DND-41 (cell line): ENCODE results near the gene BTK.

ENCODE experiments used
- ATAC-seq: fragments of 200-7000 bp; cut with Tn5 transposase; 3 replicates; pipeline ENCODE4 v1.9.1; 2021; ENCODE audit warnings: low read depth; ENCODE audit not compliant: insufficient read depth
- DNase-seq: peaks from one replicate; pipeline ENCODE4 v3.0.0-alpha.2; 2020
- H2AFZ ChIP-seq: 2 replicates; pipeline ENCODE4 v1.6.0; 2012; ENCODE audit warnings: low read depth, low read length
- H3K27ac ChIP-seq: 2 replicates; pipeline ENCODE4 v1.5.1; 2012; ENCODE audit warnings: low read length, inconsistent platforms
- H3K27me3 ChIP-seq: fragments of 200-600 bp; sonication (generic); 2 replicates; pipeline ENCODE4 v1.6.0; 2012; ENCODE audit warnings: low read length, mild to moderate bottlenecking, inconsistent platforms; ENCODE audit not compliant: insufficient read depth, poor library complexity
- H3K36me3 ChIP-seq: 2 replicates; pipeline ENCODE4 v1.5.1; 2012; ENCODE audit warnings: low read length, inconsistent platforms; ENCODE audit not compliant: insufficient read depth
- H3K4me1 ChIP-seq: 2 replicates; pipeline ENCODE4 v1.5.1; 2012; ENCODE audit warnings: mild to moderate bottlenecking, low read length; ENCODE audit not compliant: insufficient read depth
- H3K4me2 ChIP-seq: 2 replicates; pipeline ENCODE4 v1.6.0; 2012; ENCODE audit warnings: mild to moderate bottlenecking, moderate library complexity, low read length, inconsistent platforms; ENCODE audit not compliant: insufficient read depth
- H3K4me3 ChIP-seq, 2 experiments: fragments of 200-600 bp in 1 of 2; shearing (Covaris generic) in 1 of 2; 2 replicates each; pipeline ENCODE4 v1.5.1; 2012 to 2016; ENCODE audit warnings: inconsistent platforms in 2 of 2, low read length in 2 of 2, mild to moderate bottlenecking in 2 of 2, low read depth in 1 of 2, moderate library complexity in 1 of 2
- H3K79me2 ChIP-seq: 2 replicates; pipeline ENCODE4 v1.6.0; 2012; ENCODE audit warnings: low read length, inconsistent platforms; ENCODE audit not compliant: insufficient read depth
- H3K9ac ChIP-seq: 2 replicates; pipeline ENCODE4 v1.6.0; 2012; ENCODE audit warnings: low read depth, mild to moderate bottlenecking, inconsistent platforms, low read length, moderate library complexity
- H3K9me3 ChIP-seq: 2 replicates; pipeline ENCODE4 v1.5.1; 2012; ENCODE audit warnings: low read length, moderate library complexity, mild to moderate bottlenecking, inconsistent platforms; ENCODE audit not compliant: insufficient read depth, severe bottlenecking
- H4K20me1 ChIP-seq: 2 replicates; pipeline ENCODE4 v1.6.0; 2012; ENCODE audit warnings: low read length; ENCODE audit not compliant: insufficient read depth
- CTCF ChIP-seq: IDR thresholded peaks from 2 replicates; pipeline ENCODE4 v1.5.1; 2012; ENCODE audit warnings: borderline replicate concordance, low read length, moderate library complexity, mild to moderate bottlenecking; ENCODE audit not compliant: poor library complexity, severe bottlenecking; ENCODE audit errors: extremely low read depth
- EZH2 ChIP-seq: IDR thresholded peaks from 3 replicates; pipeline ENCODE4 v1.6.1; 2012; ENCODE audit warnings: borderline replicate concordance, low read depth, mild to moderate bottlenecking, moderate library complexity, low read length, inconsistent platforms; ENCODE audit not compliant: severe bottlenecking

BTK gene

GRCh38 chrX:101388604-101389003 is 2.6 kb upstream of the BTK start:
- no peak overlapping the region for H3K9ac ChIP-seq
- TF ChIP-seq EZH2 = no peak
- TF ChIP-seq CTCF = no peak
- ATAC-seq = no peak
- peaks cover 24% of the 10 kb centered on the region for H3K79me2 ChIP-seq
- peaks cover 25% of the 10 kb centered on the region for H3K36me3 ChIP-seq
- no peak for DNase-seq
- H3K27ac ChIP-seq = no peak overlapping the region
- H3K4me2 ChIP-seq = no peak overlapping the region
- H3K4me3 ChIP-seq = no peak overlapping the region
- H3K27me3 ChIP-seq = no peaks in the 10 kb centered on the region
- peaks cover 30% of the 10 kb centered on the region for H3K4me1 ChIP-seq
- H2AFZ ChIP-seq = no peak overlapping the region
- no peaks in the 10 kb centered on the region for H3K9me3 ChIP-seq
- H4K20me1 ChIP-seq = no peaks in the 10 kb centered on the region; the same call in 1 of the 2 replicates

- H3K9ac ChIP-seq = no peak overlapping the region
- TF ChIP-seq CTCF = no peak
- TF ChIP-seq EZH2 = no peak
Observed at GRCh38 chrX:101386542-101386885, 523 bp upstream of the BTK start.

GRCh38 chrX:101385026-101385684 is 836 bp downstream of the BTK start:
- no peak overlapping the region for H3K9ac ChIP-seq
- no peak overlapping the region for H3K4me3 ChIP-seq
- no peak overlapping the region for H3K27ac ChIP-seq
- no peaks in the 10 kb centered on the region for H3K36me3 ChIP-seq
- H3K27me3 ChIP-seq = no peaks in the 10 kb centered on the region
- ATAC-seq (no peak), DNase-seq (no peak)
- TF ChIP-seq CTCF (no peak), EZH2 (no peak)
- H3K9me3 ChIP-seq = no peaks in the 10 kb centered on the region
- H4K20me1 ChIP-seq = no peaks in the 10 kb centered on the region
- no peak overlapping the region for H2AFZ ChIP-seq
- no peaks in the 10 kb centered on the region for H3K79me2 ChIP-seq
- H3K4me2 ChIP-seq = no peak overlapping the region
- peaks cover 7% of the 10 kb centered on the region for H3K4me1 ChIP-seq

More at GRCh38 chrX:101386542-101386885, 523 bp upstream of the BTK start:
- Histone ChIP-seq H3K27me3 (no peaks in the 10 kb centered on the region), H2AFZ (no peak overlapping the region), H3K4me1 (peaks cover 12% of the 10 kb centered on the region), H3K27ac (no peak overlapping the region), H3K36me3 (peaks cover 5% of the 10 kb centered on the region), H3K4me3 (no peak overlapping the region), H4K20me1 (no peaks in the 10 kb centered on the region), H3K4me2 (no peak overlapping the region), H3K9me3 (no peaks in the 10 kb centered on the region), H3K79me2 (peaks cover 6% of the 10 kb centered on the region)
- no peak for DNase-seq
- no peak for ATAC-seq
